IPS-18c (cell line): ENCODE measurements around the gene GYPE.
"Not testable (repeated sequence)": the region's sequence is repeated elsewhere in the genome, so short reads cannot be mapped to it uniquely, and the experiment has no call there.

Source experiments
- H3K4me3 ChIP-seq: 2 replicates; pipeline ENCODE4 v1.7.0; 2013; ENCODE audit warnings: low read depth, mild to moderate bottlenecking, low read length, moderate library complexity; ENCODE audit not compliant: insufficient read depth
- H3K9me3 ChIP-seq: one replicate; pipeline ENCODE4 v1.6.1; 2013; ENCODE audit warnings: mild to moderate bottlenecking, low read length, moderate library complexity; ENCODE audit not compliant: control insufficient read depth, insufficient read depth

The GYPE gene

GRCh38 chr4:143905440-143905839, at the start of gene GYPE:
TSS of gene GYPE (minus strand) at chr4:143905559. CDS start at chr4:143905507, 52 bp downstream.
- H3K4me3 ChIP-seq, H3K9me3 ChIP-seq: not testable (repeated sequence)

- not testable (repeated sequence) for H3K9me3 ChIP-seq, H3K4me3 ChIP-seq
Observed at GRCh38 chr4:143951458-143951972, 46.2 kb upstream of the GYPE start.

GRCh38 chr4:143950967-143951366, 45.6 kb upstream of the GYPE start:
- H3K4me3 ChIP-seq, H3K9me3 ChIP-seq: not testable (repeated sequence)

- not testable (repeated sequence) for H3K9me3 ChIP-seq
Observed at GRCh38 chr4:143950185-143950584, 44.8 kb upstream of the GYPE start.

GRCh38 chr4:143947493-143947892, 42.1 kb upstream of the GYPE start:
- H3K4me3 ChIP-seq, H3K9me3 ChIP-seq: not testable (repeated sequence)

More at GRCh38 chr4:143950185-143950584, 44.8 kb upstream of the GYPE start:
- not testable (repeated sequence) for H3K4me3 ChIP-seq

- not testable (repeated sequence) for H3K4me3 ChIP-seq
Observed at GRCh38 chr4:143940708-143941107, 35.3 kb upstream of the GYPE start.

GRCh38 chr4:143939528-143939927, 34.2 kb upstream of the GYPE start:
- Histone ChIP-seq H3K4me3 (no peak overlapping the region), H3K9me3 (no peaks in the 10 kb centered on the region)

More at GRCh38 chr4:143940708-143941107, 35.3 kb upstream of the GYPE start:
- not testable (repeated sequence) for H3K9me3 ChIP-seq

GRCh38 chr4:143938890-143939289, 33.5 kb upstream of the GYPE start:
- not testable (repeated sequence) for H3K4me3 ChIP-seq

GRCh38 chr4:143921181-143921580, 15.8 kb upstream of the GYPE start:
- Histone ChIP-seq H3K4me3 (no peak overlapping the region), H3K9me3 (no peaks in the 10 kb centered on the region)

More at GRCh38 chr4:143938890-143939289, 33.5 kb upstream of the GYPE start:
- not testable (repeated sequence) for H3K9me3 ChIP-seq

GRCh38 chr4:143916485-143916884, 11.1 kb upstream of the GYPE start:
- not testable (repeated sequence) for H3K4me3 ChIP-seq, H3K9me3 ChIP-seq

- not testable (repeated sequence) for H3K4me3 ChIP-seq, H3K9me3 ChIP-seq
Observed at GRCh38 chr4:143912478-143912877, 7.1 kb upstream of the GYPE start.

GRCh38 chr4:143911528-143912417, 6.4 kb upstream of the GYPE start:
- not testable (repeated sequence) for H3K4me3 ChIP-seq, H3K9me3 ChIP-seq

- H3K9me3 ChIP-seq, H3K4me3 ChIP-seq: not testable (repeated sequence)
Observed at GRCh38 chr4:143910906-143911305, 5.5 kb upstream of the GYPE start.

- H3K4me3 ChIP-seq, H3K9me3 ChIP-seq: not testable (repeated sequence)
Observed at GRCh38 chr4:143907811-143908210, 2.5 kb upstream of the GYPE start.

- H3K9me3 ChIP-seq, H3K4me3 ChIP-seq: not testable (repeated sequence)
Observed at GRCh38 chr4:143904431-143904830, 928 bp downstream of the GYPE start.

GRCh38 chr4:143890323-143890722, 15.0 kb downstream of the GYPE start:
- not testable (repeated sequence) for H3K4me3 ChIP-seq, H3K9me3 ChIP-seq

- not testable (repeated sequence) for H3K4me3 ChIP-seq, H3K9me3 ChIP-seq
Observed at GRCh38 chr4:143888189-143888588, 17.2 kb downstream of the GYPE start.

- H3K9me3 ChIP-seq, H3K4me3 ChIP-seq: not testable (repeated sequence)
Observed at GRCh38 chr4:143884965-143885364, 20.4 kb downstream of the GYPE start.
